GM12864 (cell line): Measurements from ENCODE around the gene ATP5IF1.

Experiments
- DNase-seq: peaks from one replicate; pipeline ENCODE4 v3.0.0-alpha.2; 2011; ENCODE audit warnings: low read depth
- H3K4me3 ChIP-seq: 2 replicates; pipeline ENCODE4 v1.5.1; 2011; ENCODE audit warnings: mild to moderate bottlenecking, low read depth, low read length, control low read depth
- TF ChIP-seq, protein P1 (sequence below): IDR thresholded peaks from 2 replicates; pipeline ENCODE4 v1.5.1; 2011; ENCODE audit warnings: low read depth, mild to moderate bottlenecking, moderate library complexity, low read length, control low read depth, inconsistent platforms; ENCODE audit errors: missing control alignments

The ATP5IF1 gene

DNA sequence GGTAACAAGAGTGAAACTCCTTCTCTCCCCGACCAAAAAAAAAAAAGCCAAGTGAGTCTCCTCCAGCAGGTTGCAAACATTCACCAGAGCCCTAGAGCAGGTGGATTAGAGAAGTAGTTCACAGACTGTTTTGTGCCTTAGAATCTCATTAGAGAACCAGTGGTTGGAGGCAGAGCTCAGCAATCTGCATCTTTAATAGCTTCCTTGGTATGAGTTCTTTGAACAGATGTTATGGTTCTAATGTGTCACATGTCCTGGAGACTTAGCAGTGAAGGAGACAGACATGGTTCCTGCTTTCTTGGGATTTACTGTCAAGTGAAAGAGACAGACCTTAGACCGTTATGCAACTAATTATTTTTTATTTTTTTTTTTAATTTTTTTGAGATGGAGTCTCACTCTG lies 50.2 kb downstream of the ATP5IF1 start:
- DNase-seq: no peak
- no peak overlapping the region for H3K4me3 ChIP-seq
- TF ChIP-seq, protein P1, sequence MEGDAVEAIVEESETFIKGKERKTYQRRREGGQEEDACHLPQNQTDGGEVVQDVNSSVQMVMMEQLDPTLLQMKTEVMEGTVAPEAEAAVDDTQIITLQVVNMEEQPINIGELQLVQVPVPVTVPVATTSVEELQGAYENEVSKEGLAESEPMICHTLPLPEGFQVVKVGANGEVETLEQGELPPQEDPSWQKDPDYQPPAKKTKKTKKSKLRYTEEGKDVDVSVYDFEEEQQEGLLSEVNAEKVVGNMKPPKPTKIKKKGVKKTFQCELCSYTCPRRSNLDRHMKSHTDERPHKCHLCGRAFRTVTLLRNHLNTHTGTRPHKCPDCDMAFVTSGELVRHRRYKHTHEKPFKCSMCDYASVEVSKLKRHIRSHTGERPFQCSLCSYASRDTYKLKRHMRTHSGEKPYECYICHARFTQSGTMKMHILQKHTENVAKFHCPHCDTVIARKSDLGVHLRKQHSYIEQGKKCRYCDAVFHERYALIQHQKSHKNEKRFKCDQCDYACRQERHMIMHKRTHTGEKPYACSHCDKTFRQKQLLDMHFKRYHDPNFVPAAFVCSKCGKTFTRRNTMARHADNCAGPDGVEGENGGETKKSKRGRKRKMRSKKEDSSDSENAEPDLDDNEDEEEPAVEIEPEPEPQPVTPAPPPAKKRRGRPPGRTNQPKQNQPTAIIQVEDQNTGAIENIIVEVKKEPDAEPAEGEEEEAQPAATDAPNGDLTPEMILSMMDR: no peak
